B cell (primary cell): ENCODE results near the gene CCDC7. TPM values are rescaled to one million over a fixed set of nuclear protein-coding genes. Genes with fewer than 3 reads are reported as not detected.

ENCODE experiments used
- ATAC-seq: fragments of 200-7000 bp; cut with Tn5 transposase; one replicate; pipeline ENCODE4 v1.10.0; 2021; ENCODE audit warnings: low read depth, mild to moderate bottlenecking, moderate number of reproducible peaks, moderate library complexity
- CTCF ChIA-PET: fragments of 350-600 bp; sonication (Branson Sonifier 250); formaldehyde crosslinking; loops from one replicate; lab custom pipeline; 2021; ENCODE audit warnings: antibody characterized with exemption, inconsistent platforms; lab: Charles Lee
- POLR2A ChIA-PET: fragments of 350-600 bp; sonication (Branson Sonifier 250); formaldehyde crosslinking; loops from one replicate; lab custom pipeline; 2021; ENCODE audit warnings: antibody characterized with exemption; lab: Charles Lee
- DNase-seq: peaks from one replicate; pipeline ENCODE4 v3.0.0; 2013
- H2AFZ ChIP-seq: 2 replicates; pipeline ENCODE4 v1.6.1; 2012; ENCODE audit warnings: mild to moderate bottlenecking, low read depth, low read length; ENCODE audit not compliant: insufficient read depth, poor library complexity, severe bottlenecking
- H3K27ac ChIP-seq, 2 donors: 1 replicate in 1 of 2; 2 replicates in 1 of 2; pipeline ENCODE4 v1.5.1; 2012 to 2013; ENCODE audit warnings: low read length in 2 of 2, mild to moderate bottlenecking in 2 of 2, moderate library complexity in 1 of 2
- H3K27me3 ChIP-seq, 4 experiments: fragments of 200-600 bp in 1 of 4; sonication (generic) in 1 of 4; replicated peaks in 1 of 4; 1 replicate in 2 of 4; 2 replicates in 2 of 4; pipeline versions ENCODE4 v1.6.1 to v1.7.0; 2013 to 2016; ENCODE audit warnings: low read length in 3 of 4, mild to moderate bottlenecking in 2 of 4, mixed read lengths in 1 of 4, moderate library complexity in 1 of 4; ENCODE audit not compliant: insufficient read depth in 4 of 4, control insufficient read depth in 3 of 4; ENCODE audit errors: control extremely low read depth in 1 of 4
- H3K36me3 ChIP-seq, 2 experiments: replicated peaks in 1 of 2; 1 replicate in 1 of 2; 2 replicates in 1 of 2; pipeline versions ENCODE4 v1.6.1 to v1.7.1; 2013; ENCODE audit warnings: low read length in 1 of 2; ENCODE audit not compliant: insufficient read depth in 2 of 2, control insufficient read depth in 1 of 2; ENCODE audit errors: control extremely low read depth in 1 of 2, extremely low read depth in 1 of 2
- H3K4me1 ChIP-seq, 2 donors: fragments of 200-600 bp in 1 of 2; sonication (generic) in 1 of 2; 1 replicate in 1 of 2; 2 replicates in 1 of 2; pipeline versions ENCODE4 v1.5.1 to v1.6.1; 2013 to 2017; ENCODE audit warnings: low read length in 2 of 2; ENCODE audit not compliant: control insufficient read depth in 2 of 2, insufficient read depth in 2 of 2
- H3K4me2 ChIP-seq: replicated peaks from 2 replicates; pipeline ENCODE3; 2012; ENCODE audit warnings: mild to moderate bottlenecking, low read depth, low read length; ENCODE audit not compliant: poor library complexity, severe bottlenecking
- H3K4me3 ChIP-seq, 5 experiments: fragments of 200-600 bp in 1 of 5; sonication (generic) in 1 of 5; 1 replicate in 3 of 5; 2 replicates in 2 of 5; pipeline versions ENCODE4 v1.5.1 to v1.7.0; 2011 to 2016; ENCODE audit warnings: low read length in 4 of 5, mild to moderate bottlenecking in 4 of 5, low read depth in 2 of 5, control low read depth in 1 of 5, moderate library complexity in 1 of 5; ENCODE audit not compliant: insufficient read depth in 1 of 5; ENCODE audit errors: control extremely low read depth in 1 of 5, extremely low read depth in 1 of 5
- H3K79me2 ChIP-seq: fragments of 200-600 bp; sonication (generic); one replicate; pipeline ENCODE4 v1.6.0; 2016; ENCODE audit warnings: low read length; ENCODE audit not compliant: control insufficient read depth, insufficient read depth
- H3K9ac ChIP-seq: fragments of 200-600 bp; sonication (generic); 2 replicates; pipeline ENCODE4 v1.6.1; 2017; ENCODE audit warnings: mild to moderate bottlenecking, low read length, moderate library complexity
- H3K9me3 ChIP-seq, 3 donors: one replicate each; pipeline versions ENCODE4 v1.6.1 to v1.7.1; 2013; ENCODE audit warnings: low read length in 2 of 3; ENCODE audit not compliant: control insufficient read depth in 2 of 3, insufficient read depth in 1 of 3; ENCODE audit errors: control extremely low read depth in 1 of 3
- H4K20me1 ChIP-seq: 2 replicates; pipeline ENCODE4 v1.6.0; 2012; ENCODE audit warnings: mild to moderate bottlenecking, low read length; ENCODE audit not compliant: insufficient read depth, control insufficient read depth, poor library complexity, severe bottlenecking
- H3K27ac Mint-ChIP-seq: one replicate; pipeline ENCODE4 v1.8.0; 2021; ENCODE audit warnings: mixed read lengths
- H3K27me3 Mint-ChIP-seq: one replicate; pipeline ENCODE4 v1.8.0; 2021; ENCODE audit warnings: mixed read lengths
- H3K4me1 Mint-ChIP-seq: one replicate; pipeline ENCODE4 v1.8.0; 2021; ENCODE audit warnings: mixed read lengths
- H3K4me3 Mint-ChIP-seq: one replicate; pipeline ENCODE4 v1.8.0; 2021; ENCODE audit warnings: mixed read lengths
- H3K9me3 Mint-ChIP-seq: one replicate; pipeline ENCODE4 v1.8.0; 2022; ENCODE audit warnings: mixed read lengths; ENCODE audit not compliant: insufficient read depth
- EZH2 ChIP-seq: IDR thresholded peaks from 2 replicates; pipeline ENCODE4 v1.6.1; 2012; ENCODE audit warnings: borderline replicate concordance, low read depth, mild to moderate bottlenecking, moderate library complexity, low read length; ENCODE audit not compliant: insufficient read depth, poor library complexity, severe bottlenecking
- WGBS: methylation state at CpG from one replicate; pipeline ENCODE4 v1.1.5; 2013; ENCODE audit warnings: missing lambda C conversion rate; ENCODE audit not compliant: insufficient coverage; 5-methylcytosine and 5-hydroxymethylcytosine counted together
- intact Hi-C: fragments of 100-400 bp; cut with micrococcal nuclease; formaldehyde crosslinking; loops from one replicate; pipeline ENCODE4 v1.10.0; 2022
- polyA plus RNA-seq: library from polyadenylated mRNA; depleted of rRNA; stranded (reverse); fragments of >200 nt; gene quantifications from 2 replicates; pipeline ENCODE4 v1.2.3, GENCODE V29; 2012
- total RNA-seq, 2 donors: library from RNA; stranded (reverse); fragments of 120-200 nt in 1 of 2; gene quantifications; 1 replicate in 1 of 2; 2 replicates in 1 of 2; pipeline versions ENCODE4 v1.2.3 to v1.2.4, GENCODE V29; 2013 to 2022
- TF ChIP-seq, protein P1 (sequence below): fragments of 200-600 bp; IDR thresholded peaks from one replicate; pipeline ENCODE4 v1.8.0; 2022; ENCODE audit warnings: antibody characterized with exemption, mild to moderate bottlenecking

Gene CCDC7
- total and polyA plus RNA-seq, 2 donors (not counting 1 experiment from before 2014, with no cell fraction given), result 2.6 to 26.6 TPM

DNA sequence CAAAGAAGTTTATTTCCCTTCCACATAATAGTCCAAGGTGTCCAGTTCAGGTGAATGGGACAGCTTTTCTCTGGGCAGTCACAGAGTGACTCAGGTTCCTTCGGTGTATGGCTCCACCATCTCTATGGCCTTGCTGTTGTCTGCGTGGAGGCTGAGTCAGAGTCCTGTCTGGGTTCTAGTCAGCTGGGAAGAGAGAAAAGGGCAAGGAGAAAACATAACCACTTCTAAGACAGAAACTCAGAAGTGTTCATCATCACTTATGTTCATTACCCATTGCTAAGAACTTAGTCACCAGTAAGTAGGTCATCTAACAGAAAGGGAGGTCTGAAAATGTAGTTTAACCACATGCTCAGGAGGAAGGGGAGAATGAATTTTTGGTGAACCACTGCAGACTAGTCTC lies 32.4 kb upstream of the CCDC7 start:
- TF ChIP-seq EZH2, result no peak
- TF ChIP-seq, protein P1, sequence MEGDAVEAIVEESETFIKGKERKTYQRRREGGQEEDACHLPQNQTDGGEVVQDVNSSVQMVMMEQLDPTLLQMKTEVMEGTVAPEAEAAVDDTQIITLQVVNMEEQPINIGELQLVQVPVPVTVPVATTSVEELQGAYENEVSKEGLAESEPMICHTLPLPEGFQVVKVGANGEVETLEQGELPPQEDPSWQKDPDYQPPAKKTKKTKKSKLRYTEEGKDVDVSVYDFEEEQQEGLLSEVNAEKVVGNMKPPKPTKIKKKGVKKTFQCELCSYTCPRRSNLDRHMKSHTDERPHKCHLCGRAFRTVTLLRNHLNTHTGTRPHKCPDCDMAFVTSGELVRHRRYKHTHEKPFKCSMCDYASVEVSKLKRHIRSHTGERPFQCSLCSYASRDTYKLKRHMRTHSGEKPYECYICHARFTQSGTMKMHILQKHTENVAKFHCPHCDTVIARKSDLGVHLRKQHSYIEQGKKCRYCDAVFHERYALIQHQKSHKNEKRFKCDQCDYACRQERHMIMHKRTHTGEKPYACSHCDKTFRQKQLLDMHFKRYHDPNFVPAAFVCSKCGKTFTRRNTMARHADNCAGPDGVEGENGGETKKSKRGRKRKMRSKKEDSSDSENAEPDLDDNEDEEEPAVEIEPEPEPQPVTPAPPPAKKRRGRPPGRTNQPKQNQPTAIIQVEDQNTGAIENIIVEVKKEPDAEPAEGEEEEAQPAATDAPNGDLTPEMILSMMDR, result no peak
- Histone ChIP-seq H3K9me3 (peaks cover 0 to 3% (median 0%) of the 10 kb centered on the region in 3 donors), H3K27ac (no peak overlapping the region), H3K27me3 (peaks cover 0 to 3% (median 0%) of the 10 kb centered on the region in 4 experiments), H3K4me1 (no peaks in the 10 kb centered on the region), H4K20me1 (no peaks in the 10 kb centered on the region), H3K4me2 (no peak overlapping the region), H3K9ac (no peak overlapping the region), H3K36me3 (no peaks in the 10 kb centered on the region), H3K79me2 (no peaks in the 10 kb centered on the region), H3K4me3 (no peak overlapping the region), H2AFZ (no peak overlapping the region)
- no peaks in the 10 kb centered on the region for H3K9me3 Mint-ChIP-seq
- peaks cover 32% of the 10 kb centered on the region for H3K27me3 Mint-ChIP-seq
- ChIA-PET CTCF (no interaction called here), POLR2A (no interaction called here)
- ATAC-seq (no peak), DNase-seq (no peak)
- no peak overlapping the region for H3K27ac Mint-ChIP-seq
- H3K4me3 Mint-ChIP-seq, result no peak overlapping the region
- WGBS, result 100% methylated on average over 1 of the region's 2 CpGs
- no peaks in the 10 kb centered on the region for H3K4me1 Mint-ChIP-seq
- intact Hi-C loops, result no loop called here

DNA sequence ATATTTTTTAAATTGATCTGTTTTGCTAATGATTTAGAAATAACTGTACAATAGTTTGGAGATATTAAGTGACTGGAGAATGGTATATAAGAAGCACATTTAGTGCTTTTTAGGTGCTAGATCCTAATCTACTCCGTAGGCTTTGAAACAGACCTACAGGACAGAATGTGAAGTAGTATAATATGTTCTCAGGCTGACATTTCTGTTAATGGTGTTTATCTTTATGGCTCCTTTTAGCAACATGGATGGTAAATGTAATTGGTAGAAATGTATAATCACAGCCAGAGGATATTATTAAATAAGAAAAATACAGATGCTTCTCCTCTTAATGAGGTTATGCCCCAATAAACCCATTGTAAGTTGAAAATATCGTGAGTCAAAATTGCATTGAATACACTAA lies 30.6 kb upstream of the CCDC7 start:
- WGBS, result 100% methylated on average over 1 of the region's 2 CpGs
- no peak overlapping the region for H3K27ac ChIP-seq
- DNase-seq, result no peak
- H2AFZ ChIP-seq, result no peak overlapping the region
- H3K27me3 ChIP-seq, result peaks cover 0 to 3% (median 0%) of the 10 kb centered on the region in 4 experiments
- Mint-ChIP-seq H3K4me1 (no peaks in the 10 kb centered on the region), H3K9me3 (no peaks in the 10 kb centered on the region), H3K27ac (no peak overlapping the region), H3K27me3 (peaks cover 34% of the 10 kb centered on the region), H3K4me3 (no peak overlapping the region)
- no peaks in the 10 kb centered on the region for H4K20me1 ChIP-seq
- no peak overlapping the region for H3K4me3 ChIP-seq
- no peak for TF ChIP-seq EZH2
- TF ChIP-seq, protein P1, result no peak
- no peaks in the 10 kb centered on the region for H3K36me3 ChIP-seq
- ChIA-PET CTCF (no interaction called here), POLR2A (no interaction called here)
- H3K4me1 ChIP-seq, result no peaks in the 10 kb centered on the region
- ATAC-seq, result no peak
- H3K9me3 ChIP-seq, result peaks cover 0 to 3% (median 0%) of the 10 kb centered on the region in 3 donors
- H3K79me2 ChIP-seq, result no peaks in the 10 kb centered on the region
- no peak overlapping the region for H3K9ac ChIP-seq
- intact Hi-C loops, result no loop called here
- no peak overlapping the region for H3K4me2 ChIP-seq
